B cell (primary cell): ENCODE data around the gene CNTNAP2. TPM values are rescaled to one million over a fixed set of nuclear protein-coding genes. Genes with fewer than 3 reads are reported as not detected.

Experiments used
- ATAC-seq: fragments of 200-7000 bp; cut with Tn5 transposase; one replicate; pipeline ENCODE4 v1.10.0; 2021; ENCODE audit warnings: low read depth, mild to moderate bottlenecking, moderate number of reproducible peaks, moderate library complexity
- CTCF ChIA-PET: fragments of 350-600 bp; sonication (Branson Sonifier 250); formaldehyde crosslinking; loops from one replicate; lab custom pipeline; 2021; ENCODE audit warnings: antibody characterized with exemption, inconsistent platforms; lab: Charles Lee
- POLR2A ChIA-PET: fragments of 350-600 bp; sonication (Branson Sonifier 250); formaldehyde crosslinking; loops from one replicate; lab custom pipeline; 2021; ENCODE audit warnings: antibody characterized with exemption; lab: Charles Lee
- DNase-seq: peaks from one replicate; pipeline ENCODE4 v3.0.0; 2013
- H2AFZ ChIP-seq: 2 replicates; pipeline ENCODE4 v1.6.1; 2012; ENCODE audit warnings: mild to moderate bottlenecking, low read depth, low read length; ENCODE audit not compliant: insufficient read depth, poor library complexity, severe bottlenecking
- H3K27ac ChIP-seq, 2 donors: 1 replicate in 1 of 2; 2 replicates in 1 of 2; pipeline ENCODE4 v1.5.1; 2012 to 2013; ENCODE audit warnings: low read length in 2 of 2, mild to moderate bottlenecking in 2 of 2, moderate library complexity in 1 of 2
- H3K27me3 ChIP-seq, 4 experiments: fragments of 200-600 bp in 1 of 4; sonication (generic) in 1 of 4; replicated peaks in 1 of 4; 1 replicate in 2 of 4; 2 replicates in 2 of 4; pipeline versions ENCODE4 v1.6.1 to v1.7.0; 2013 to 2016; ENCODE audit warnings: low read length in 3 of 4, mild to moderate bottlenecking in 2 of 4, mixed read lengths in 1 of 4, moderate library complexity in 1 of 4; ENCODE audit not compliant: insufficient read depth in 4 of 4, control insufficient read depth in 3 of 4; ENCODE audit errors: control extremely low read depth in 1 of 4
- H3K36me3 ChIP-seq, 2 experiments: replicated peaks in 1 of 2; 1 replicate in 1 of 2; 2 replicates in 1 of 2; pipeline versions ENCODE4 v1.6.1 to v1.7.1; 2013; ENCODE audit warnings: low read length in 1 of 2; ENCODE audit not compliant: insufficient read depth in 2 of 2, control insufficient read depth in 1 of 2; ENCODE audit errors: control extremely low read depth in 1 of 2, extremely low read depth in 1 of 2
- H3K4me1 ChIP-seq, 2 donors: fragments of 200-600 bp in 1 of 2; sonication (generic) in 1 of 2; 1 replicate in 1 of 2; 2 replicates in 1 of 2; pipeline versions ENCODE4 v1.5.1 to v1.6.1; 2013 to 2017; ENCODE audit warnings: low read length in 2 of 2; ENCODE audit not compliant: control insufficient read depth in 2 of 2, insufficient read depth in 2 of 2
- H3K4me2 ChIP-seq: replicated peaks from 2 replicates; pipeline ENCODE3; 2012; ENCODE audit warnings: mild to moderate bottlenecking, low read depth, low read length; ENCODE audit not compliant: poor library complexity, severe bottlenecking
- H3K4me3 ChIP-seq, 5 experiments: fragments of 200-600 bp in 1 of 5; sonication (generic) in 1 of 5; 1 replicate in 3 of 5; 2 replicates in 2 of 5; pipeline versions ENCODE4 v1.5.1 to v1.7.0; 2011 to 2016; ENCODE audit warnings: low read length in 4 of 5, mild to moderate bottlenecking in 4 of 5, low read depth in 2 of 5, control low read depth in 1 of 5, moderate library complexity in 1 of 5; ENCODE audit not compliant: insufficient read depth in 1 of 5; ENCODE audit errors: control extremely low read depth in 1 of 5, extremely low read depth in 1 of 5
- H3K79me2 ChIP-seq: fragments of 200-600 bp; sonication (generic); one replicate; pipeline ENCODE4 v1.6.0; 2016; ENCODE audit warnings: low read length; ENCODE audit not compliant: control insufficient read depth, insufficient read depth
- H3K9ac ChIP-seq: fragments of 200-600 bp; sonication (generic); 2 replicates; pipeline ENCODE4 v1.6.1; 2017; ENCODE audit warnings: mild to moderate bottlenecking, low read length, moderate library complexity
- H3K9me3 ChIP-seq, 3 donors: one replicate each; pipeline versions ENCODE4 v1.6.1 to v1.7.1; 2013; ENCODE audit warnings: low read length in 2 of 3; ENCODE audit not compliant: control insufficient read depth in 2 of 3, insufficient read depth in 1 of 3; ENCODE audit errors: control extremely low read depth in 1 of 3
- H4K20me1 ChIP-seq: 2 replicates; pipeline ENCODE4 v1.6.0; 2012; ENCODE audit warnings: mild to moderate bottlenecking, low read length; ENCODE audit not compliant: insufficient read depth, control insufficient read depth, poor library complexity, severe bottlenecking
- H3K27ac Mint-ChIP-seq: one replicate; pipeline ENCODE4 v1.8.0; 2021; ENCODE audit warnings: mixed read lengths
- H3K27me3 Mint-ChIP-seq: one replicate; pipeline ENCODE4 v1.8.0; 2021; ENCODE audit warnings: mixed read lengths
- H3K4me1 Mint-ChIP-seq: one replicate; pipeline ENCODE4 v1.8.0; 2021; ENCODE audit warnings: mixed read lengths
- H3K4me3 Mint-ChIP-seq: one replicate; pipeline ENCODE4 v1.8.0; 2021; ENCODE audit warnings: mixed read lengths
- H3K9me3 Mint-ChIP-seq: one replicate; pipeline ENCODE4 v1.8.0; 2022; ENCODE audit warnings: mixed read lengths; ENCODE audit not compliant: insufficient read depth
- CTCF ChIP-seq: fragments of 200-600 bp; IDR thresholded peaks from one replicate; pipeline ENCODE4 v1.8.0; 2022; ENCODE audit warnings: antibody characterized with exemption, mild to moderate bottlenecking
- EZH2 ChIP-seq: IDR thresholded peaks from 2 replicates; pipeline ENCODE4 v1.6.1; 2012; ENCODE audit warnings: borderline replicate concordance, low read depth, mild to moderate bottlenecking, moderate library complexity, low read length; ENCODE audit not compliant: insufficient read depth, poor library complexity, severe bottlenecking
- WGBS: methylation state at CpG from one replicate; pipeline ENCODE4 v1.1.5; 2013; ENCODE audit warnings: missing lambda C conversion rate; ENCODE audit not compliant: insufficient coverage; 5-methylcytosine and 5-hydroxymethylcytosine counted together
- intact Hi-C: fragments of 100-400 bp; cut with micrococcal nuclease; formaldehyde crosslinking; loops from one replicate; pipeline ENCODE4 v1.10.0; 2022
- polyA plus RNA-seq: library from polyadenylated mRNA; depleted of rRNA; stranded (reverse); fragments of >200 nt; gene quantifications from 2 replicates; pipeline ENCODE4 v1.2.3, GENCODE V29; 2012
- total RNA-seq, 2 donors: library from RNA; stranded (reverse); fragments of 120-200 nt in 1 of 2; gene quantifications; 1 replicate in 1 of 2; 2 replicates in 1 of 2; pipeline versions ENCODE4 v1.2.3 to v1.2.4, GENCODE V29; 2013 to 2022

CNTNAP2 gene
- total and polyA plus RNA-seq, 2 donors (not counting 1 experiment from before 2014, with no cell fraction given), result 7.4 to 16.6 TPM

GRCh38 chr7:148223738-148224137 lies 2107.1 kb downstream of the CNTNAP2 start:
- H3K4me2 ChIP-seq, result no peak overlapping the region
- ATAC-seq (no peak), DNase-seq (no peak)
- no peaks in the 10 kb centered on the region for H4K20me1 ChIP-seq
- peaks cover 0 to 3% (median 0%) of the 10 kb centered on the region in 3 donors for H3K9me3 ChIP-seq
- POLR2A ChIA-PET, result no interaction called here
- no peaks in the 10 kb centered on the region for H3K79me2 ChIP-seq
- no peaks in the 10 kb centered on the region for H3K4me1 Mint-ChIP-seq
- H2AFZ ChIP-seq, result no peak overlapping the region
- H3K4me1 ChIP-seq, result no peaks in the 10 kb centered on the region
- H3K27me3 ChIP-seq, result peaks cover 0 to 5% (median 1%) of the 10 kb centered on the region in 4 experiments
- WGBS, result 100% methylated on average over 1 of the region's 3 CpGs
- no peak overlapping the region for H3K4me3 Mint-ChIP-seq
- H3K36me3 ChIP-seq, result no peaks in the 10 kb centered on the region
- H3K27ac ChIP-seq, result no peak overlapping the region
- no peak overlapping the region for H3K9ac ChIP-seq
- H3K4me3 ChIP-seq, result no peak overlapping the region
- CTCF ChIA-PET, result interaction anchor here (1.1 to 1.5 kb wide), 2 partner anchors 19 to 20 kb away, joined by 3 read pairs; no protein-coding TSS in a partner anchor
- H3K27me3 Mint-ChIP-seq, result peaks cover 8% of the 10 kb centered on the region
- peaks cover 4% of the 10 kb centered on the region for H3K9me3 Mint-ChIP-seq
- no peak overlapping the region for H3K27ac Mint-ChIP-seq
- intact Hi-C loops, result no loop called here
- no peak for TF ChIP-seq EZH2
- TF ChIP-seq CTCF, result no peak

- Histone ChIP-seq H3K4me3 (no peak overlapping the region), H3K9me3 (no peaks in the 10 kb centered on the region), H2AFZ (no peak overlapping the region), H3K4me2 (no peak overlapping the region), H3K36me3 (no peaks in the 10 kb centered on the region), H3K27me3 (no peaks in the 10 kb centered on the region), H3K79me2 (no peaks in the 10 kb centered on the region), H3K4me1 (no peaks in the 10 kb centered on the region), H3K27ac (no peak overlapping the region), H3K9ac (no peak overlapping the region), H4K20me1 (no peaks in the 10 kb centered on the region)
- Mint-ChIP-seq H3K9me3 (no peaks in the 10 kb centered on the region), H3K4me3 (no peak overlapping the region), H3K27ac (no peak overlapping the region), H3K27me3 (peaks cover 6% of the 10 kb centered on the region), H3K4me1 (no peaks in the 10 kb centered on the region)
- TF ChIP-seq EZH2 (no peak), CTCF (no peak)
- ChIA-PET POLR2A (no interaction called here), CTCF (no interaction called here)
- ATAC-seq, result no peak
- WGBS, result 63% methylated on average over 1 of the region's 3 CpGs
- no peak for DNase-seq
- intact Hi-C loops, result no loop called here
Observed at GRCh38 chr7:148230296-148230695, 2113.7 kb downstream of the CNTNAP2 start.
